ENCODE results near the gene FBXW8. TPM values are rescaled to one million over a fixed set of nuclear protein-coding genes. Genes with fewer than 3 reads are reported as not detected.

Gene FBXW8
- total and polyA plus RNA-seq, 2 donors (not counting 1 experiment from before 2014, with no cell fraction given): 12.1 to 23.5 TPM

DNA sequence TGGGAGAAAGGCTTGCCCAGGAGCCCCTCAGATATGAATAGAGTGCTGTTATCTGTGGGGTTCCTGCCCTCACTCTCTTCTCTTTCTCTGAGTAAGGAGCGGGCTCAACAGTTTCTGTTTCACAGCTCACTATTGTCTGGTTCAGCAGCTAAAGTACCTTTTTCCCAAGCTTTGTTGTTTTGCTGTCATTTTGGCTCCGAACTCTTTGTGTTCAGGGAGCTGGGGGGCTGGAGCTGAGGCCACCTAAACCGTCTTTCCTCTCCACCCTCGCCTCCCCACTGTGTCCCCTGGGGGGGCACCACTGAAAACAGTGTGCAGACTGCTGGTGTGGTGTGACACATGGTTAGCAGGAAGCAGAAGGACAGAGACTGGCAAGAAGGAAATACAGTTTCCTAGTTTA, 51.4 kb downstream of the FBXW8 start:
- H3K9ac ChIP-seq (ENCODE audit: low read length): no peak overlapping the region
- no peak for DNase-seq
- POLR2A ChIA-PET: no interaction called here

GRCh38 chr12:116962783-116963356, 52.1 kb downstream of the FBXW8 start:
- Histone ChIP-seq H2AFZ (ENCODE audit: insufficient read depth, low read depth, low read length, poor library complexity, severe bottlenecking) (no peak overlapping the region), H3K27me3 (replicated peaks in 1 of 4; ENCODE audit: control extremely low read depth in 1 of 4, control insufficient read depth in 3 of 4, insufficient read depth in 4 of 4, low read length in 3 of 4) (no peaks in the 10 kb centered on the region), H3K27ac (ENCODE audit: low read length in 2 of 2) (no peak overlapping the region), H3K9ac (ENCODE audit: low read length) (no peak overlapping the region), H3K4me3 (ENCODE audit: control extremely low read depth in 1 of 5, extremely low read depth in 1 of 5, insufficient read depth in 1 of 5, low read depth in 2 of 5, low read length in 4 of 5) (no peak overlapping the region), H3K79me2 (ENCODE audit: control insufficient read depth, insufficient read depth, low read length) (no peaks in the 10 kb centered on the region), H3K4me2 (replicated peaks; ENCODE audit: low read depth, low read length, poor library complexity, severe bottlenecking) (no peak overlapping the region), H3K36me3 (replicated peaks in 1 of 2; ENCODE audit: control extremely low read depth in 1 of 2, control insufficient read depth in 1 of 2, extremely low read depth in 1 of 2, insufficient read depth in 2 of 2, low read length in 1 of 2) (peaks cover 0 to 33% of the 10 kb centered on the region in 2 experiments), H3K9me3 (ENCODE audit: control extremely low read depth in 1 of 3, control insufficient read depth in 2 of 3, insufficient read depth in 1 of 3, low read length in 2 of 3) (no peaks in the 10 kb centered on the region), H4K20me1 (ENCODE audit: control insufficient read depth, insufficient read depth, low read length, poor library complexity, severe bottlenecking) (peaks cover 7% of the 10 kb centered on the region), H3K4me1 (ENCODE audit: control insufficient read depth in 2 of 2, insufficient read depth in 2 of 2, low read length in 2 of 2) (peaks cover 8 to 12% of the 10 kb centered on the region in 2 donors)
- CTCF ChIA-PET: no interaction called here
- ATAC-seq (ENCODE audit: low read depth): no peak
- Mint-ChIP-seq H3K4me3 (no peak overlapping the region), H3K27ac (no peak overlapping the region), H3K27me3 (no peaks in the 10 kb centered on the region), H3K4me1 (peaks cover 19% of the 10 kb centered on the region), H3K9me3 (ENCODE audit: insufficient read depth) (no peaks in the 10 kb centered on the region)
- TF ChIP-seq, protein P1, sequence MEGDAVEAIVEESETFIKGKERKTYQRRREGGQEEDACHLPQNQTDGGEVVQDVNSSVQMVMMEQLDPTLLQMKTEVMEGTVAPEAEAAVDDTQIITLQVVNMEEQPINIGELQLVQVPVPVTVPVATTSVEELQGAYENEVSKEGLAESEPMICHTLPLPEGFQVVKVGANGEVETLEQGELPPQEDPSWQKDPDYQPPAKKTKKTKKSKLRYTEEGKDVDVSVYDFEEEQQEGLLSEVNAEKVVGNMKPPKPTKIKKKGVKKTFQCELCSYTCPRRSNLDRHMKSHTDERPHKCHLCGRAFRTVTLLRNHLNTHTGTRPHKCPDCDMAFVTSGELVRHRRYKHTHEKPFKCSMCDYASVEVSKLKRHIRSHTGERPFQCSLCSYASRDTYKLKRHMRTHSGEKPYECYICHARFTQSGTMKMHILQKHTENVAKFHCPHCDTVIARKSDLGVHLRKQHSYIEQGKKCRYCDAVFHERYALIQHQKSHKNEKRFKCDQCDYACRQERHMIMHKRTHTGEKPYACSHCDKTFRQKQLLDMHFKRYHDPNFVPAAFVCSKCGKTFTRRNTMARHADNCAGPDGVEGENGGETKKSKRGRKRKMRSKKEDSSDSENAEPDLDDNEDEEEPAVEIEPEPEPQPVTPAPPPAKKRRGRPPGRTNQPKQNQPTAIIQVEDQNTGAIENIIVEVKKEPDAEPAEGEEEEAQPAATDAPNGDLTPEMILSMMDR (IDR thresholded peaks at IDR 0.05): no peak
- no peak for TF ChIP-seq EZH2 (IDR thresholded peaks at IDR 0.05; ENCODE audit: borderline replicate concordance, insufficient read depth, low read depth, low read length, poor library complexity, severe bottlenecking)
- intact Hi-C loops (cut with micrococcal nuclease): no loop called here
- DNase-seq: no peak
- over 99% methylated on average over 8 of the region's 9 CpGs for WGBS (ENCODE audit: insufficient coverage)
- POLR2A ChIA-PET: no interaction called here

More for the DNA sequence above, 51.4 kb downstream of the FBXW8 start:
- Histone ChIP-seq H3K79me2 (ENCODE audit: control insufficient read depth, insufficient read depth, low read length) (no peaks in the 10 kb centered on the region), H3K27me3 (replicated peaks in 1 of 4; ENCODE audit: control extremely low read depth in 1 of 4, control insufficient read depth in 3 of 4, insufficient read depth in 4 of 4, low read length in 3 of 4) (no peaks in the 10 kb centered on the region), H3K4me2 (replicated peaks; ENCODE audit: low read depth, low read length, poor library complexity, severe bottlenecking) (peak overlapping the region; percentile 33), H3K9me3 (ENCODE audit: control extremely low read depth in 1 of 3, control insufficient read depth in 2 of 3, insufficient read depth in 1 of 3, low read length in 2 of 3) (no peaks in the 10 kb centered on the region), H2AFZ (ENCODE audit: insufficient read depth, low read depth, low read length, poor library complexity, severe bottlenecking) (no peak overlapping the region), H3K27ac (ENCODE audit: low read length in 2 of 2) (peak overlapping the region in 1 of 2 donors; percentile 14), H4K20me1 (ENCODE audit: control insufficient read depth, insufficient read depth, low read length, poor library complexity, severe bottlenecking) (peaks cover 7% of the 10 kb centered on the region), H3K36me3 (replicated peaks in 1 of 2; ENCODE audit: control extremely low read depth in 1 of 2, control insufficient read depth in 1 of 2, extremely low read depth in 1 of 2, insufficient read depth in 2 of 2, low read length in 1 of 2) (peaks cover 0 to 33% of the 10 kb centered on the region in 2 experiments), H3K4me1 (ENCODE audit: control insufficient read depth in 2 of 2, insufficient read depth in 2 of 2, low read length in 2 of 2) (peaks cover 8 to 12% of the 10 kb centered on the region in 2 donors), H3K4me3 (ENCODE audit: control extremely low read depth in 1 of 5, extremely low read depth in 1 of 5, insufficient read depth in 1 of 5, low read depth in 2 of 5, low read length in 4 of 5) (no peak overlapping the region)
- intact Hi-C loops (cut with micrococcal nuclease): no loop called here
- ATAC-seq (ENCODE audit: low read depth): no peak
- Mint-ChIP-seq H3K4me3 (peak overlapping the region; percentile 9), H3K27me3 (no peaks in the 10 kb centered on the region), H3K4me1 (peaks cover 19% of the 10 kb centered on the region), H3K9me3 (ENCODE audit: insufficient read depth) (no peaks in the 10 kb centered on the region), H3K27ac (no peak overlapping the region)
- TF ChIP-seq, protein P1 (IDR thresholded peaks at IDR 0.05): no peak
- no peak for TF ChIP-seq EZH2 (IDR thresholded peaks at IDR 0.05; ENCODE audit: borderline replicate concordance, insufficient read depth, low read depth, low read length, poor library complexity, severe bottlenecking)
- CTCF ChIA-PET: interaction anchor here (0.8 kb wide), 1 partner anchor 258 kb away, joined by 6 read pairs; no protein-coding TSS in a partner anchor
- 20% methylated on average over 2 of the region's 4 CpGs for WGBS (ENCODE audit: insufficient coverage)
